ENCODE results near the gene ZP2. TPM values are rescaled to one million over a fixed set of nuclear protein-coding genes. Genes with fewer than 3 reads are reported as not detected.
"Not testable (repeated sequence)": the region's sequence is repeated elsewhere in the genome, so short reads cannot be mapped to it uniquely, and the experiment has no call there.

The ZP2 gene
- total RNA-seq, 4 donors from 2014 or later = 0.63 TPM; not detected in 3

DNA sequence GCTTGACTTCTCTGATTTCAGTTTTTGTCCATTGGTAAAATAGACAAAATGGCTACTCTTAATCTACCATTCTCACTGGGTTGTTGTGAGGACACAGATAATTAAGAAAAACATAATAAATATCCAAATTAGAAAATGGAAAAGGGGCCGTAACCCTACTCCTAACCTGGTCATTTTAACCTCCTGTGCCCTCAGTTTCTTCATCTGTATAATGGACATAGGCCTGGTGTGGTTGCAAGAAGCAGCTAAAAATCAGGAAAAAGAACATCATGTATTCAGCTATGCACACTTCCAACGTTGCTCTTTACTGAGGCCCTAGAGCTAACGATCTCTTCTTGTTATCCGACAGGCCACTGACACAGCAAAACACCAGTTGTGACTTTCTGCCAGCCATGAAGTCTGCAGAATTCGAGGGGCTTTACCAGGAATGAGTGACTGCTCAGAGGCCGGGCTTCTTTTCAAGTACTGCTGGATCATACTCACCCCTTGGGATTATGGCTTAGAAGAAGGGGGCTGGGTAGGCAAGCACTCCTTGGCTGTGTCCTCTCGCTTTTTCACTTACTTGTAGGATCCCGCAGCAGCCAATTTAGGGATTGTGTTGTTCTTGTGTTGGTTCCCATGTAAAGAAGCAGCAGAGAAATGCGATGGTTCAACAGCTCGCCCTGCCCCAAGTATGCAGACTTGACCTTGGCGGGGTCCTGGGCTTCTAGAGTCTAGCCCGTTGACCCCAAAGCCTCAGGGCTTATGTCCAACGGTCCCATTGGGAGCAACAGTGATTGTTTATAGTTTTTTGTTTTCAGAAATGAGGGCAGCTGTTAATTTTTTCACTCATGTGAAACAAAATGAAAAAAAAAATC is 32.0 kb downstream of the ZP2 start:
- intact Hi-C loops (cut with DNase I) = no loop called here
- 71 to 84% methylated on average over 13 of the region's 13 CpGs for WGBS, 2 donors
- no peak overlapping the region for H3K27ac ChIP-seq

DNA sequence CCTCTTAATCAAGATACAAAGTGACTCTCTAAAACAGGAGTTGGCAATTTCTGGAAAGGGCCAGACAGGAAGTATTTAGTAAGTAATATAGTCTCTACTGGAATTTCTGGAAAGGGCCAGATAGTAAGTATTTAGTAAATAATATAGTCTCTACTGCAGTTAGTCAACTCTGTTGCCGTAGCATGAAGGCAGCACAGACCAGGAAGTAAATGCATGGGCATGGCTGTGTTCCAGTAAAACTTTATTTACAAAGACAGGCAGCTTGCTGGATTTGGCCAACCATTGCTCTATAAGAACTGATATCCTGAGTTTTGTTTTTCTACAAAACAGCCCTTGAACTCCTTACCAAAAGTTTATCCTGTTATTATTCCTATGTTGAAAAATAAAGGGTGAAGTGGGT is 36.0 kb downstream of the ZP2 start:
- peaks cover 50 to 53% of the 10 kb centered on the region in 2 donors for H3K36me3 ChIP-seq
- H3K9me3 ChIP-seq = no peaks in the 10 kb centered on the region
- H3K27ac ChIP-seq = no peak overlapping the region

More for the DNA sequence above, 32.0 kb downstream of the ZP2 start:
- DNase-seq = peak in 1 of 2 donors; percentile 1
- no peak for TF ChIP-seq POLR2A (IDR thresholded peaks at IDR 0.05)
- TF ChIP-seq, protein P1, sequence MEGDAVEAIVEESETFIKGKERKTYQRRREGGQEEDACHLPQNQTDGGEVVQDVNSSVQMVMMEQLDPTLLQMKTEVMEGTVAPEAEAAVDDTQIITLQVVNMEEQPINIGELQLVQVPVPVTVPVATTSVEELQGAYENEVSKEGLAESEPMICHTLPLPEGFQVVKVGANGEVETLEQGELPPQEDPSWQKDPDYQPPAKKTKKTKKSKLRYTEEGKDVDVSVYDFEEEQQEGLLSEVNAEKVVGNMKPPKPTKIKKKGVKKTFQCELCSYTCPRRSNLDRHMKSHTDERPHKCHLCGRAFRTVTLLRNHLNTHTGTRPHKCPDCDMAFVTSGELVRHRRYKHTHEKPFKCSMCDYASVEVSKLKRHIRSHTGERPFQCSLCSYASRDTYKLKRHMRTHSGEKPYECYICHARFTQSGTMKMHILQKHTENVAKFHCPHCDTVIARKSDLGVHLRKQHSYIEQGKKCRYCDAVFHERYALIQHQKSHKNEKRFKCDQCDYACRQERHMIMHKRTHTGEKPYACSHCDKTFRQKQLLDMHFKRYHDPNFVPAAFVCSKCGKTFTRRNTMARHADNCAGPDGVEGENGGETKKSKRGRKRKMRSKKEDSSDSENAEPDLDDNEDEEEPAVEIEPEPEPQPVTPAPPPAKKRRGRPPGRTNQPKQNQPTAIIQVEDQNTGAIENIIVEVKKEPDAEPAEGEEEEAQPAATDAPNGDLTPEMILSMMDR (IDR thresholded peaks at IDR 0.05) = no peak
- Histone ChIP-seq H3K27me3 (no peaks in the 10 kb centered on the region), H3K36me3 (peaks cover 21 to 31% of the 10 kb centered on the region in 2 donors), H3K4me3 (replicated peaks in 1 of 3) (no peak overlapping the region), H3K4me1 (no peaks in the 10 kb centered on the region), H3K9me3 (no peaks in the 10 kb centered on the region)

DNA sequence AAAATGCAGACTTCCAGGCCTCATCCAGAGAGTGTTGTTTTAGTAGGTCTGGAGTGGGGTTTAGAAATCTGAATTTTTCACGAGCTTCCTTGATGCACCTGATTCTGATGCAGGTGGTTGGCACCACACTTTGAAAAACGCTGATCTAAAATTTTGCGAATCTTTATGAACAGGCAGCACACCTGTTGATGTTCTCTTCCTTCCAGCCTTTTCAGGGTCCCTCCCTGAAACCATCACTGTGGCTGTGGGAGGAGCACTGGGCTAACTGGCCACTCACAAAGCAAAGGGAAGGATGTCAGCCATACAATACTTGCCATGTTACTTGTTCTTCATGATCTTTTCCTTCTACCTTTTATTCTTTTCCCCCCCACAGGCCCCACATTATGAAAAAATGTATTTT is 38.7 kb downstream of the ZP2 start:
- H3K36me3 ChIP-seq = peaks cover 45 to 47% of the 10 kb centered on the region in 2 donors
- WGBS, 2 donors = 91 to 96% methylated on average over 3 of the region's 3 CpGs
- no peaks in the 10 kb centered on the region for H3K27me3 ChIP-seq
- DNase-seq = no peak
- intact Hi-C loops (cut with DNase I) = no loop called here
- no peak overlapping the region for H3K4me3 ChIP-seq (replicated peaks in 1 of 3)
- TF ChIP-seq POLR2A (IDR thresholded peaks at IDR 0.05) = no peak
- H3K9me3 ChIP-seq = no peaks in the 10 kb centered on the region
- H3K4me1 ChIP-seq = no peaks in the 10 kb centered on the region
- H3K27ac ChIP-seq = no peak overlapping the region

More for the DNA sequence above, 36.0 kb downstream of the ZP2 start:
- 85 to 100% methylated on average over 1 of the region's 1 CpG for WGBS, 2 donors
- intact Hi-C loops (cut with DNase I) = no loop called here
- TF ChIP-seq POLR2A (IDR thresholded peaks at IDR 0.05) = no peak
- TF ChIP-seq, protein P1 (IDR thresholded peaks at IDR 0.05) = no peak
- no peak for DNase-seq
- H3K4me3 ChIP-seq (replicated peaks in 1 of 3) = no peak overlapping the region
- no peaks in the 10 kb centered on the region for H3K4me1 ChIP-seq
- no peaks in the 10 kb centered on the region for H3K27me3 ChIP-seq

DNA sequence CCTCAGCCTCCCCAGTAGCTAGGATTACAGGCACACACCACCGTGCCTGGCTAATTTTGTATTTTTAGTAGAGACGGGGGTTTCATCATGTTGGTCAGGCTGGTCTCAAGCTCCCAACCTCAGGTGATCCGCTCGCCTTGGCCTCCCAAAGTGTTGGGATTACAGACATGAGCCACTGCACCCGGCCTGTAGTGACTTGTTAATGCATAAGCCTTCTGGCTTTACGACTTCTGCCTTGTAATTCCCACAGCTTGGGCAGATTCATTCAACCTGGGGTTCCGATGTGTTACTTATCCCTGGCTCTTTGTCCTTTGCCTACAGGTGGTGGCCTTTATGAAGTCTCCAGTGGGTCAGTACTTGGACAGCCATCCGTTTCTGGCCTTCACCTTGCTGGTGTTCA is 41.3 kb downstream of the ZP2 start:
- H3K9me3 ChIP-seq; intact Hi-C loops (cut with DNase I); H3K27ac ChIP-seq; H3K27me3 ChIP-seq; H3K4me3 ChIP-seq (replicated peaks in 1 of 3); H3K4me1 ChIP-seq; DNase-seq: not testable (repeated sequence)
- peaks cover 51 to 57% of the 10 kb centered on the region in 2 donors for H3K36me3 ChIP-seq
- 96 to 99% methylated on average over 8 of the region's 8 CpGs for WGBS, 2 donors

DNA sequence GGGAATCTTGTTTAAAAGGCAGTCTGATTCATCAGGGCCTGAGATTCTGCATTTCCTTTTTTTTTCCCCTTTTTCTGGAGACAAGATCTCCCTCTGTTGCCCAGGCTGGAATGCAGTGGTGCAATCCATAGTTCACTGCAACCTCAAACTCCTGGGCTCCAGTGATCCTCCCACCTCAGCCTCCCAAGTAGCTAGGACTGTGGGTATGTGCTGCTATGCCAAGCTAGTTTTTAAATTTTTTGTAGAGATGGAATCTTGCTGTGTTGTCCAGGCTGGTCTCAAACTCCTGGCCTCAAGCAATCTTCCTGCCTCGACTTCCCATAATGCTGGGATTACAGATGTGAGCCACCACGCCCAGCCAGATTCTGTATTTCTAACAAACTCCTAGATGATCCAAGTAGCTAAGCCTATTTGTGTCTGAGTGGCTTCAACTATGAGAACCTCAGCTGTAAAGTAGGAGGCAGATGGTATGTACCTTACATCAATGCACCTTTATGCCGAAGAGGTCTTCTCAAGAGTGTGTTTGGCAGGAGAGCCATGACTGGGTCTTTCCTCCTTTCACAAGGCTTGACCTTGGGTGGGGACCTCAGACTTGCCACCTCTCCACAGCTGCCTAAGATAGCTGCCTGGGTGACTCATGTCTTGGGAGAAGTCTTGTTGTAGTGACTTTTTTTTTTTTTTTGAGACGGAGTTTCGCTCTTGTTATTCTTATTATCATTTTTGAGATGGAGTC is 42.0 kb downstream of the ZP2 start:
- DNase-seq = no peak
- Histone ChIP-seq H3K4me1 (no peaks in the 10 kb centered on the region), H3K27me3 (no peaks in the 10 kb centered on the region), H3K4me3 (replicated peaks in 1 of 3) (no peak overlapping the region), H3K9me3 (no peaks in the 10 kb centered on the region), H3K36me3 (peaks cover 51 to 54% of the 10 kb centered on the region in 2 donors), H3K27ac (no peak overlapping the region)
- WGBS, 2 donors = 95 to 96% methylated on average over 5 of the region's 5 CpGs
- intact Hi-C loops (cut with DNase I) = no loop called here
- no peak for TF ChIP-seq POLR2A (IDR thresholded peaks at IDR 0.05)
- TF ChIP-seq, protein P1 (IDR thresholded peaks at IDR 0.05) = no peak
